Ishikawa (cell line): Measurements from ENCODE around the gene ACER2.

Experiments
- NFIC ChIP-seq: IDR thresholded peaks from 2 replicates; pipeline ENCODE4 v1.6.1; 2012
- TAF1 ChIP-seq: IDR thresholded peaks from 2 replicates; pipeline ENCODE4 v1.6.1; 2012; ENCODE audit warnings: low read depth, mild to moderate bottlenecking
- TF ChIP-seq, protein P1 (sequence below): IDR thresholded peaks from 2 replicates; pipeline ENCODE4 v1.6.1; 2012; ENCODE audit warnings: low read depth, mild to moderate bottlenecking
- TF ChIP-seq, protein P2 (sequence below): IDR thresholded peaks from 2 replicates; pipeline ENCODE4 v1.6.1; 2012
- TF ChIP-seq, protein P3 (sequence below): IDR thresholded peaks from 2 replicates; pipeline ENCODE4 v1.6.1; 2012

DNA sequence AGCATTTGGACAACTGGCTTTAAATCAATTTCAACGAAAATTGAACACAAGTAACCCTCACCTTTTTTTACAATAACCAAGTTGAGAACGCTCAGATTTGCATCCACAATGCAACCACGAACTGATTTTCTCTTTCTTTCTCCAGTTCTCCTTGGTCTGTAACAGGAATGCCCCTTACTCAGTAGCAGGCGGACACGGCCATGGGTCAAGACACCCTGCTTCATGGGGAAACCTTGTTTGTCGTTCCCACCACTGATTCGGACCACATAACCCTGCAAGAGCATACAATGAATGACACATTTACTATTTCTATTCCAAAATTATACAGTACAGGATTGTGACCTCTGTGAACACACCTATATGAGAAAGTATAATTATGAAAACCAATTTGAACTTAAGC lies 30.2 kb upstream of the ACER2 start:
- TF ChIP-seq, protein P1, sequence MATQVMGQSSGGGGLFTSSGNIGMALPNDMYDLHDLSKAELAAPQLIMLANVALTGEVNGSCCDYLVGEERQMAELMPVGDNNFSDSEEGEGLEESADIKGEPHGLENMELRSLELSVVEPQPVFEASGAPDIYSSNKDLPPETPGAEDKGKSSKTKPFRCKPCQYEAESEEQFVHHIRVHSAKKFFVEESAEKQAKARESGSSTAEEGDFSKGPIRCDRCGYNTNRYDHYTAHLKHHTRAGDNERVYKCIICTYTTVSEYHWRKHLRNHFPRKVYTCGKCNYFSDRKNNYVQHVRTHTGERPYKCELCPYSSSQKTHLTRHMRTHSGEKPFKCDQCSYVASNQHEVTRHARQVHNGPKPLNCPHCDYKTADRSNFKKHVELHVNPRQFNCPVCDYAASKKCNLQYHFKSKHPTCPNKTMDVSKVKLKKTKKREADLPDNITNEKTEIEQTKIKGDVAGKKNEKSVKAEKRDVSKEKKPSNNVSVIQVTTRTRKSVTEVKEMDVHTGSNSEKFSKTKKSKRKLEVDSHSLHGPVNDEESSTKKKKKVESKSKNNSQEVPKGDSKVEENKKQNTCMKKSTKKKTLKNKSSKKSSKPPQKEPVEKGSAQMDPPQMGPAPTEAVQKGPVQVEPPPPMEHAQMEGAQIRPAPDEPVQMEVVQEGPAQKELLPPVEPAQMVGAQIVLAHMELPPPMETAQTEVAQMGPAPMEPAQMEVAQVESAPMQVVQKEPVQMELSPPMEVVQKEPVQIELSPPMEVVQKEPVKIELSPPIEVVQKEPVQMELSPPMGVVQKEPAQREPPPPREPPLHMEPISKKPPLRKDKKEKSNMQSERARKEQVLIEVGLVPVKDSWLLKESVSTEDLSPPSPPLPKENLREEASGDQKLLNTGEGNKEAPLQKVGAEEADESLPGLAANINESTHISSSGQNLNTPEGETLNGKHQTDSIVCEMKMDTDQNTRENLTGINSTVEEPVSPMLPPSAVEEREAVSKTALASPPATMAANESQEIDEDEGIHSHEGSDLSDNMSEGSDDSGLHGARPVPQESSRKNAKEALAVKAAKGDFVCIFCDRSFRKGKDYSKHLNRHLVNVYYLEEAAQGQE = no peak
- TF ChIP-seq TAF1 (no peak), NFIC (no peak)
- TF ChIP-seq, protein P2, sequence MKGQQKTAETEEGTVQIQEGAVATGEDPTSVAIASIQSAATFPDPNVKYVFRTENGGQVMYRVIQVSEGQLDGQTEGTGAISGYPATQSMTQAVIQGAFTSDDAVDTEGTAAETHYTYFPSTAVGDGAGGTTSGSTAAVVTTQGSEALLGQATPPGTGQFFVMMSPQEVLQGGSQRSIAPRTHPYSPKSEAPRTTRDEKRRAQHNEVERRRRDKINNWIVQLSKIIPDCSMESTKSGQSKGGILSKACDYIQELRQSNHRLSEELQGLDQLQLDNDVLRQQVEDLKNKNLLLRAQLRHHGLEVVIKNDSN = no peak
- TF ChIP-seq, protein P3, sequence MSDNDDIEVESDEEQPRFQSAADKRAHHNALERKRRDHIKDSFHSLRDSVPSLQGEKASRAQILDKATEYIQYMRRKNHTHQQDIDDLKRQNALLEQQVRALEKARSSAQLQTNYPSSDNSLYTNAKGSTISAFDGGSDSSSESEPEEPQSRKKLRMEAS = no peak
